ENCODE results near the gene IMPG1. TPM values are rescaled to one million over a fixed set of nuclear protein-coding genes. Genes with fewer than 3 reads are reported as not detected.

Gene IMPG1
- total and polyA plus RNA-seq, 10 of the 15 experiments (the other 5 are each of a cell fraction or from before 2014, with no cell fraction given), result not detected

GRCh38 chr6:76057469-76057868, 15.0 kb downstream of the IMPG1 start (continued):
- TF ChIP-seq SMAD1 (IDR thresholded peaks at IDR 0.05; ENCODE audit: low read depth, partially characterized antibody) (no peak), POU2F2 (IDR thresholded peaks at IDR 0.05; ENCODE audit: borderline replicate concordance, low read depth, low read length) (no peak)

DNA sequence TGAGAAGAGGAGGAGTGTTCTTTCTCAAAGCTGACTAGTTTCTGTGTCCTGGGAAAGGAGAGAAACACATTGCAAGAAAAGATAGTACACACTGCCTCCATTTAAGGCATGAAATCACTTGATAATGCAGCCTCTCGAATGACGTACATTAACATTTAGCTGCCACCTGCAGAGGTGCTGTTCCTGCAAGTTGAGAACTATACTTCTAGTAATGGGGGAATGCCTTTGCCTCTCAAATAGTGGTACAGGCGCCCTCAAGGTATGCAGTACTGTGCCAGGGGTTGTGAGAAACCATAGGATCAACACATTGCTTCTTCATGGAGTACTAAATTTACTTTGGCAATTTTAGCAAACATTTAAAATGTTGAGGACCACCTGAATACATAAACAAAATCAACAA, 20.1 kb downstream of the IMPG1 start:
- ATAC-seq (no peak), FAIRE-seq (no peak), DNase-seq (ENCODE audit: low read depth, low spot score) (no peak)
- Histone ChIP-seq H3K4me2 (ENCODE audit: control insufficient read depth, insufficient read depth) (no peak overlapping the region), H3K9me3 (replicated peaks; ENCODE audit: control insufficient read depth, insufficient read depth, low read length) (no peaks in the 10 kb centered on the region), H3K4me3 (no peak overlapping the region), H3K36me3 (ENCODE audit: control insufficient read depth in 2 of 2, insufficient read depth in 2 of 2, low read length in 1 of 2) (no peaks in the 10 kb centered on the region), H3K9ac (ENCODE audit: control insufficient read depth, insufficient read depth, low read length) (no peak overlapping the region), H4K20me1 (ENCODE audit: control insufficient read depth, insufficient read depth) (no peaks in the 10 kb centered on the region), H3K27ac (ENCODE audit: control insufficient read depth, insufficient read depth) (no peak overlapping the region), H3K4me1 (ENCODE audit: control insufficient read depth, insufficient read depth, low read length) (no peaks in the 10 kb centered on the region), H3K27me3 (replicated peaks in 1 of 2; ENCODE audit: control insufficient read depth in 2 of 2, insufficient read depth in 2 of 2, low read length in 1 of 2) (no peaks in the 10 kb centered on the region), H2AFZ (ENCODE audit: control insufficient read depth, low read depth, low read length) (no peak overlapping the region), H3K79me2 (ENCODE audit: control insufficient read depth, insufficient read depth, low read length) (no peaks in the 10 kb centered on the region)
- in situ Hi-C loops (cut with MboI) (no loop called here), intact Hi-C loops (cut with micrococcal nuclease; ENCODE audit: unreplicated experiment) (no loop called here)
- ChIA-PET RAD21 (ENCODE audit: unreplicated experiment) (no interaction called here), POLR2A (no interaction called here), SMC1A (ENCODE audit: uncharacterized antibody, unreplicated experiment) (no interaction called here), CTCF (no interaction called here)
- TF ChIP-seq ZBED1 (IDR thresholded peaks at IDR 0.05; ENCODE audit: borderline replicate concordance) (no peak), TAF1 (IDR thresholded peaks at IDR 0.05; ENCODE audit: borderline replicate concordance, low read depth, low read length) (no peak), RAD21 (IDR thresholded peaks at IDR 0.05; ENCODE audit: insufficient read depth, low read depth, low read length) (no peak), CHD2 (IDR thresholded peaks at IDR 0.05; ENCODE audit: borderline replicate concordance, low read depth, low read length) (no peak), FOXM1 (IDR thresholded peaks at IDR 0.05; ENCODE audit: low read depth, low read length) (no peak)
- BruUV-seq (replicated peaks), result no TSS peak
- 47% methylated on average over 3 of the region's 3 CpGs for WGBS (ENCODE audit: insufficient coverage, insufficient replicate concordance, low lambda C conversion rate, missing lambda C conversion rate)

GRCh38 chr6:76043690-76044089, 28.8 kb downstream of the IMPG1 start:
- no peak for DNase-seq (ENCODE audit: low read depth, low spot score)
- H3K27me3 ChIP-seq (replicated peaks in 1 of 2; ENCODE audit: control insufficient read depth in 2 of 2, insufficient read depth in 2 of 2, low read length in 1 of 2), result no peaks in the 10 kb centered on the region
- intact Hi-C loops (cut with micrococcal nuclease; ENCODE audit: unreplicated experiment) (no loop called here), in situ Hi-C loops (cut with MboI) (no loop called here)
- CTCF ChIA-PET, result no interaction called here
- H3K4me3 ChIP-seq, result no peak overlapping the region
- no peak overlapping the region for H3K27ac ChIP-seq (ENCODE audit: control insufficient read depth, insufficient read depth)
- H2AFZ ChIP-seq (ENCODE audit: control insufficient read depth, low read depth, low read length), result no peak overlapping the region
- no peaks in the 10 kb centered on the region for H4K20me1 ChIP-seq (ENCODE audit: control insufficient read depth, insufficient read depth)
- RAD21 ChIA-PET (ENCODE audit: unreplicated experiment), result no interaction called here
- H3K4me2 ChIP-seq (ENCODE audit: control insufficient read depth, insufficient read depth), result no peak overlapping the region
- SMC1A ChIA-PET (ENCODE audit: uncharacterized antibody, unreplicated experiment), result no interaction called here
- no peaks in the 10 kb centered on the region for H3K36me3 ChIP-seq (ENCODE audit: control insufficient read depth in 2 of 2, insufficient read depth in 2 of 2, low read length in 1 of 2)
- no peak for ATAC-seq
- no peaks in the 10 kb centered on the region for H3K4me1 ChIP-seq (ENCODE audit: control insufficient read depth, insufficient read depth, low read length)
- no peaks in the 10 kb centered on the region for H3K9me3 ChIP-seq (replicated peaks; ENCODE audit: control insufficient read depth, insufficient read depth, low read length)
- BruUV-seq (replicated peaks), result no TSS peak
- H3K9ac ChIP-seq (ENCODE audit: control insufficient read depth, insufficient read depth, low read length), result no peak overlapping the region
- WGBS (ENCODE audit: insufficient coverage, insufficient replicate concordance, low lambda C conversion rate, missing lambda C conversion rate), result 0% methylated on average over 2 of the region's 2 CpGs
- no peaks in the 10 kb centered on the region for H3K79me2 ChIP-seq (ENCODE audit: control insufficient read depth, insufficient read depth, low read length)
- POLR2A ChIA-PET, result no interaction called here
- FAIRE-seq, result no peak
- no peak for TF ChIP-seq POLR2AphosphoS5 (IDR thresholded peaks at IDR 0.05; ENCODE audit: low read length)
- no peak for TF ChIP-seq CBFB (IDR thresholded peaks at IDR 0.05; ENCODE audit: low read depth)
- TF ChIP-seq SIN3A (IDR thresholded peaks at IDR 0.05; ENCODE audit: low read depth, low read length), result no peak
- no peak for TF ChIP-seq CBX5 (IDR thresholded peaks at IDR 0.05; ENCODE audit: low read depth)
- no peak for TF ChIP-seq POLR2AphosphoS2 (IDR thresholded peaks at IDR 0.05; ENCODE audit: low read depth, low read length)
- TF ChIP-seq RAD51 (IDR thresholded peaks at IDR 0.05), result no peak
- no peak for TF ChIP-seq GATAD2B (conservative IDR thresholded peaks at IDR 0.05; ENCODE audit: low read depth)
- no peak for TF ChIP-seq MXI1 (IDR thresholded peaks at IDR 0.05; ENCODE audit: low read depth, low read length)
- TF ChIP-seq, protein P1, sequence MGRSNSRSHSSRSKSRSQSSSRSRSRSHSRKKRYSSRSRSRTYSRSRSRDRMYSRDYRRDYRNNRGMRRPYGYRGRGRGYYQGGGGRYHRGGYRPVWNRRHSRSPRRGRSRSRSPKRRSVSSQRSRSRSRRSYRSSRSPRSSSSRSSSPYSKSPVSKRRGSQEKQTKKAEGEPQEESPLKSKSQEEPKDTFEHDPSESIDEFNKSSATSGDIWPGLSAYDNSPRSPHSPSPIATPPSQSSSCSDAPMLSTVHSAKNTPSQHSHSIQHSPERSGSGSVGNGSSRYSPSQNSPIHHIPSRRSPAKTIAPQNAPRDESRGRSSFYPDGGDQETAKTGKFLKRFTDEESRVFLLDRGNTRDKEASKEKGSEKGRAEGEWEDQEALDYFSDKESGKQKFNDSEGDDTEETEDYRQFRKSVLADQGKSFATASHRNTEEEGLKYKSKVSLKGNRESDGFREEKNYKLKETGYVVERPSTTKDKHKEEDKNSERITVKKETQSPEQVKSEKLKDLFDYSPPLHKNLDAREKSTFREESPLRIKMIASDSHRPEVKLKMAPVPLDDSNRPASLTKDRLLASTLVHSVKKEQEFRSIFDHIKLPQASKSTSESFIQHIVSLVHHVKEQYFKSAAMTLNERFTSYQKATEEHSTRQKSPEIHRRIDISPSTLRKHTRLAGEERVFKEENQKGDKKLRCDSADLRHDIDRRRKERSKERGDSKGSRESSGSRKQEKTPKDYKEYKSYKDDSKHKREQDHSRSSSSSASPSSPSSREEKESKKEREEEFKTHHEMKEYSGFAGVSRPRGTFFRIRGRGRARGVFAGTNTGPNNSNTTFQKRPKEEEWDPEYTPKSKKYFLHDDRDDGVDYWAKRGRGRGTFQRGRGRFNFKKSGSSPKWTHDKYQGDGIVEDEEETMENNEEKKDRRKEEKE (IDR thresholded peaks at IDR 0.05), result no peak
- TF ChIP-seq STAT3 (IDR thresholded peaks at IDR 0.05; ENCODE audit: low read depth, low read length), result no peak

All from GM12878 (cell line).